HepG2 (cell line): ENCODE data around the gene HDGF. TPM values are rescaled to one million over a fixed set of nuclear protein-coding genes. Genes with fewer than 3 reads are reported as not detected.

Experiments
- CAMTA2 ChIP-seq: sonication (generic); formaldehyde crosslinking; IDR thresholded peaks from 2 replicates; pipeline ENCODE4 v1.4.0; 2020; ENCODE audit warnings: mild to moderate bottlenecking, missing genetic modification reagents, borderline replicate concordance
- DNMT3B ChIP-seq: conservative IDR thresholded peaks from 2 replicates; pipeline ENCODE4 v1.6.1; 2016; ENCODE audit warnings: missing biosample characterization, control low read depth
- FIP1L1 ChIP-seq: fragments of 200-400 bp; formaldehyde crosslinking; IDR thresholded peaks from 2 replicates; pipeline ENCODE4 v1.6.1; 2018; ENCODE audit warnings: low read depth, mild to moderate bottlenecking, low read length, moderate library complexity, borderline replicate concordance; ENCODE audit not compliant: insufficient read depth
- FOXK2 ChIP-seq: fragments of 450-650 bp; IDR thresholded peaks from 2 replicates; pipeline ENCODE4 v1.6.1; 2016
- MBNL3 ChIP-seq: fragments of 250-450 bp; sonication (Bioruptor Pico); conservative IDR thresholded peaks from 2 replicates; pipeline ENCODE4 v1.8.0; 2022; ENCODE audit warnings: mild to moderate bottlenecking, inconsistent platforms
- MED13 ChIP-seq: sonication (generic); formaldehyde crosslinking; IDR thresholded peaks from 2 replicates; pipeline ENCODE4 v1.5.0; 2020; ENCODE audit warnings: missing genetic modification reagents
- NKX3-1 ChIP-seq: sonication (generic); formaldehyde crosslinking; IDR thresholded peaks from 2 replicates; pipeline ENCODE4 v1.5.0; 2020; ENCODE audit warnings: missing genetic modification reagents
- NR2F6 ChIP-seq, 2 experiments: IDR thresholded peaks; 2 replicates each; pipeline ENCODE4 v1.6.1; 2016; ENCODE audit warnings: antibody characterized with exemption in 1 of 2, mild to moderate bottlenecking in 1 of 2
- PPARG ChIP-seq: conservative IDR thresholded peaks from 2 replicates; pipeline ENCODE4 v1.6.1; 2016; ENCODE audit warnings: missing biosample characterization, missing genetic modification reagents
- RBM22 ChIP-seq: fragments of 200-400 bp; formaldehyde crosslinking; optimal IDR thresholded peaks from 2 replicates; pipeline ENCODE3; 2017; ENCODE audit warnings: mild to moderate bottlenecking, low read length, moderate library complexity
- RORA ChIP-seq: sonication (generic); formaldehyde crosslinking; IDR thresholded peaks from 2 replicates; pipeline ENCODE4 v1.5.0; 2020; ENCODE audit warnings: mild to moderate bottlenecking, missing genetic modification reagents, moderate library complexity
- SRSF9 ChIP-seq: fragments of 200-400 bp; formaldehyde crosslinking; IDR thresholded peaks from 2 replicates; pipeline ENCODE4 v1.6.1; 2018; ENCODE audit warnings: borderline replicate concordance, mild to moderate bottlenecking, low read depth, low read length; ENCODE audit not compliant: insufficient read depth, poor library complexity, severe bottlenecking
- TBX2 ChIP-seq: sonication (generic); formaldehyde crosslinking; IDR thresholded peaks from 2 replicates; pipeline ENCODE4 v1.5.0; 2020; ENCODE audit warnings: missing genetic modification reagents, mild to moderate bottlenecking, borderline replicate concordance
- TBX3 ChIP-seq: fragments of 450-650 bp; IDR thresholded peaks from 2 replicates; pipeline ENCODE4 v1.6.1; 2017; ENCODE audit warnings: antibody characterized with exemption, mild to moderate bottlenecking, inconsistent platforms, borderline replicate concordance
- YEATS2 ChIP-seq: sonication (generic); formaldehyde crosslinking; IDR thresholded peaks from 2 replicates; pipeline ENCODE4 v1.4.0; 2020; ENCODE audit warnings: missing genetic modification reagents, borderline replicate concordance
- ZC3H4 ChIP-seq: sonication (generic); formaldehyde crosslinking; IDR thresholded peaks from 2 replicates; pipeline ENCODE4 v1.4.0; 2020; ENCODE audit warnings: missing genetic modification reagents, borderline replicate concordance
- ZMYM3 ChIP-seq: sonication (generic); formaldehyde crosslinking; IDR thresholded peaks from 2 replicates; pipeline ENCODE4 v1.5.1; 2020; ENCODE audit warnings: mild to moderate bottlenecking, missing genetic modification reagents
- ZNF296 ChIP-seq: sonication (generic); formaldehyde crosslinking; conservative IDR thresholded peaks from 2 replicates; pipeline ENCODE4 v1.5.0; 2020; ENCODE audit warnings: mild to moderate bottlenecking, missing genetic modification reagents
- ZNF383 ChIP-seq: sonication (generic); formaldehyde crosslinking; IDR thresholded peaks from 2 replicates; pipeline ENCODE4 v1.4.0; 2020; ENCODE audit warnings: missing genetic modification reagents, mild to moderate bottlenecking, borderline replicate concordance
- ZNF629 ChIP-seq: sonication (generic); formaldehyde crosslinking; conservative IDR thresholded peaks from 2 replicates; pipeline ENCODE4 v1.5.0; 2020; ENCODE audit warnings: missing genetic modification reagents
- polyA plus RNA-seq, 8 experiments: library from polyadenylated mRNA; depleted of rRNA in 3 of 8; stranded (reverse) in 7 of 8; unstranded in 1 of 8; fragments of >200 nt; fragmentation: Illumina TruSeq in 4 of 8; extraction: Trizol in 4 of 8; gene quantifications; 2 replicates each; pipeline versions ENCODE4 v1.2.1 to v1.2.3, GENCODE V29; 2011 to 2016; ENCODE audit warnings: low read depth in 4 of 8, missing spikeins in 1 of 8, mixed read lengths in 1 of 8; ENCODE audit not compliant: insufficient read depth in 1 of 8
- total RNA-seq, 5 experiments: library from RNA; depleted of rRNA; stranded (reverse); fragments of >200 nt; fragmentation: Illumina TruSeq; extraction: Trizol; gene quantifications; 2 replicates each; pipeline ENCODE4 v1.2.3, GENCODE V29; 2016; ENCODE audit warnings: low read depth in 1 of 5
- TF ChIP-seq, protein P1 (sequence below): sonication (generic); formaldehyde crosslinking; IDR thresholded peaks from 2 replicates; pipeline ENCODE4 v1.4.0; 2020; ENCODE audit warnings: mild to moderate bottlenecking, missing genetic modification reagents, borderline replicate concordance
- TF ChIP-seq, protein P2 (sequence below): sonication (generic); formaldehyde crosslinking; IDR thresholded peaks from 2 replicates; pipeline ENCODE4 v1.8.1; 2023; ENCODE audit warnings: mild to moderate bottlenecking, missing genetic modification reagents
- TF ChIP-seq, protein P3 (sequence below): sonication (generic); formaldehyde crosslinking; IDR thresholded peaks from 2 replicates; pipeline ENCODE4 v1.8.1; 2023; ENCODE audit warnings: mild to moderate bottlenecking, inconsistent platforms, moderate library complexity, missing genetic modification reagents, borderline replicate concordance

HDGF gene
- total and polyA plus RNA-seq, 2 of the 13 experiments (the other 11 are each of a cell fraction or from before 2014, with no cell fraction given), result 156 to 196 TPM

- TF ChIP-seq, protein P1, sequence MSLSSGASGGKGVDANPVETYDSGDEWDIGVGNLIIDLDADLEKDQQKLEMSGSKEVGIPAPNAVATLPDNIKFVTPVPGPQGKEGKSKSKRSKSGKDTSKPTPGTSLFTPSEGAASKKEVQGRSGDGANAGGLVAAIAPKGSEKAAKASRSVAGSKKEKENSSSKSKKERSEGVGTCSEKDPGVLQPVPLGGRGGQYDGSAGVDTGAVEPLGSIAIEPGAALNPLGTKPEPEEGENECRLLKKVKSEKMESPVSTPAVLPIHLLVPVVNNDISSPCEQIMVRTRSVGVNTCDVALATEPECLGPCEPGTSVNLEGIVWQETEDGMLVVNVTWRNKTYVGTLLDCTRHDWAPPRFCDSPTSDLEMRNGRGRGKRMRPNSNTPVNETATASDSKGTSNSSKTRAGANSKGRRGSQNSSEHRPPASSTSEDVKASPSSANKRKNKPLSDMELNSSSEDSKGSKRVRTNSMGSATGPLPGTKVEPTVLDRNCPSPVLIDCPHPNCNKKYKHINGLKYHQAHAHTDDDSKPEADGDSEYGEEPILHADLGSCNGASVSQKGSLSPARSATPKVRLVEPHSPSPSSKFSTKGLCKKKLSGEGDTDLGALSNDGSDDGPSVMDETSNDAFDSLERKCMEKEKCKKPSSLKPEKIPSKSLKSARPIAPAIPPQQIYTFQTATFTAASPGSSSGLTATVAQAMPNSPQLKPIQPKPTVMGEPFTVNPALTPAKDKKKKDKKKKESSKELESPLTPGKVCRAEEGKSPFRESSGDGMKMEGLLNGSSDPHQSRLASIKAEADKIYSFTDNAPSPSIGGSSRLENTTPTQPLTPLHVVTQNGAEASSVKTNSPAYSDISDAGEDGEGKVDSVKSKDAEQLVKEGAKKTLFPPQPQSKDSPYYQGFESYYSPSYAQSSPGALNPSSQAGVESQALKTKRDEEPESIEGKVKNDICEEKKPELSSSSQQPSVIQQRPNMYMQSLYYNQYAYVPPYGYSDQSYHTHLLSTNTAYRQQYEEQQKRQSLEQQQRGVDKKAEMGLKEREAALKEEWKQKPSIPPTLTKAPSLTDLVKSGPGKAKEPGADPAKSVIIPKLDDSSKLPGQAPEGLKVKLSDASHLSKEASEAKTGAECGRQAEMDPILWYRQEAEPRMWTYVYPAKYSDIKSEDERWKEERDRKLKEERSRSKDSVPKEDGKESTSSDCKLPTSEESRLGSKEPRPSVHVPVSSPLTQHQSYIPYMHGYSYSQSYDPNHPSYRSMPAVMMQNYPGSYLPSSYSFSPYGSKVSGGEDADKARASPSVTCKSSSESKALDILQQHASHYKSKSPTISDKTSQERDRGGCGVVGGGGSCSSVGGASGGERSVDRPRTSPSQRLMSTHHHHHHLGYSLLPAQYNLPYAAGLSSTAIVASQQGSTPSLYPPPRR (CRISPR knock-in tag), result peak; percentile 68; the same call in 1 of the 2 replicates
- TF ChIP-seq MED13 (CRISPR knock-in tag) (peak; percentile 69), ZC3H4 (CRISPR knock-in tag) (no peak), ZNF629 (CRISPR knock-in tag) (peak; percentile 20; the same call in 1 of the 2 replicates), FOXK2 (peak; percentile 83), SRSF9 (no peak), FIP1L1 (0 out of 2 replicates have a peak, but pooled peaks have one; percentile 62), PPARG (CRISPR knock-in tag) (no peak), DNMT3B (CRISPR knock-in tag) (no peak), ZNF383 (CRISPR knock-in tag) (0 out of 2 replicates have a peak, but pooled peaks have one; percentile 95), RBM22 (peak; percentile 96), TBX2 (peak; percentile 88), NKX3-1 (CRISPR knock-in tag) (no peak), CAMTA2 (CRISPR knock-in tag) (0 out of 2 replicates have a peak, but pooled peaks have one; percentile 83), TBX3 (no peak), YEATS2 (CRISPR knock-in tag) (peak; percentile 92), MBNL3 (CRISPR knock-in tag) (no peak), NR2F6 (IDR thresholded peaks at IDR 0.05) (peak; percentile 81; the same call in 1 of the 2 replicates), NR2F6 (CRISPR knock-in tag; IDR thresholded peaks at IDR 0.05) (peak; percentile 77), ZMYM3 (CRISPR knock-in tag) (no peak; the same call in 1 of the 2 replicates), ZNF296 (CRISPR knock-in tag) (peak; percentile 61; the same call in 1 of the 2 replicates), RORA (CRISPR knock-in tag) (no peak)
- TF ChIP-seq, protein P2, sequence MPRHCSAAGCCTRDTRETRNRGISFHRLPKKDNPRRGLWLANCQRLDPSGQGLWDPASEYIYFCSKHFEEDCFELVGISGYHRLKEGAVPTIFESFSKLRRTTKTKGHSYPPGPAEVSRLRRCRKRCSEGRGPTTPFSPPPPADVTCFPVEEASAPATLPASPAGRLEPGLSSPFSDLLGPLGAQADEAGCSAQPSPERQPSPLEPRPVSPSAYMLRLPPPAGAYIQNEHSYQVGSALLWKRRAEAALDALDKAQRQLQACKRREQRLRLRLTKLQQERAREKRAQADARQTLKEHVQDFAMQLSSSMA (CRISPR knock-in tag), result peak; percentile 95; the same call in 1 of the 2 replicates
- TF ChIP-seq, protein P3, sequence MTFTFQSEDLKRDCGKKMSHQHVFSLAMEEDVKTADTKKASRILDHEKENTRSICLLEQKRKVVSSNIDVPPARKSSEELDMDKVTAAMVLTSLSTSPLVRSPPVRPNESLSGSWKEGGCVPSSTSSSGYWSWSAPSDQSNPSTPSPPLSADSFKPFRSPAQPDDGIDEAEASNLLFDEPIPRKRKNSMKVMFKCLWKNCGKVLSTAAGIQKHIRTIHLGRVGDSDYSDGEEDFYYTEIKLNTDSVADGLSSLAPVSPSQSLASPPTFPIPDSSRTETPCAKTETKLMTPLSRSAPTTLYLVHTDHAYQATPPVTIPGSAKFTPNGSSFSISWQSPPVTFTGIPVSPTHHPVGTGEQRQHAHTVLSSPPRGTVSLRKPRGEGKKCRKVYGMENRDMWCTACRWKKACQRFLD (CRISPR knock-in tag), result peak; percentile 83; the same call in 1 of the 2 replicates
Observed at GRCh38 chr1:156740741-156741480, 10.6 kb downstream of the HDGF start, which contains the start of gene MRPL24 (continued).
